IMR-90 (cell line): Measurements from ENCODE around the gene NHP2. TPM values are rescaled to one million over a fixed set of nuclear protein-coding genes. Genes with fewer than 3 reads are reported as not detected.

Experiments used
- ATAC-seq: fragments of 200-7000 bp; cut with Tn5 transposase; 2 replicates; pipeline ENCODE4 v1.9.1; 2020; ENCODE audit warnings: low read depth, mild to moderate bottlenecking, moderate library complexity
- BruUV-seq: library from RNA; stranded (reverse); fragments of 400-500 nt; replicated peaks from 2 replicates; lab custom pipeline; 2021; lab: Mats Ljungman, UMichigan
- CTCF ChIA-PET: fragments of 300-600 bp; formaldehyde crosslinking; extraction: SDS; loops from one replicate; lab custom pipeline; 2021; ENCODE audit warnings: antibody characterized with exemption; lab: Yijun Ruan, JAX
- POLR2A ChIA-PET: fragments of 300-600 bp; sonication (Branson Sonifier 250); formaldehyde crosslinking; loops from one replicate; lab custom pipeline; 2022; ENCODE audit warnings: antibody characterized with exemption; ENCODE audit not compliant: unreplicated experiment; lab: Charles Lee
- DNase-seq: peaks from one replicate; pipeline ENCODE4 v3.0.0; 2013
- H2AFZ ChIP-seq: replicated peaks from 2 replicates; pipeline ENCODE3; 2013; ENCODE audit warnings: low read length, mild to moderate bottlenecking; ENCODE audit not compliant: poor library complexity
- H2AK5ac ChIP-seq: 2 replicates; pipeline ENCODE4 v1.6.1; 2013; ENCODE audit warnings: low read depth, low read length, inconsistent platforms
- H2AK9ac ChIP-seq: replicated peaks from 2 replicates; pipeline ENCODE3; 2013; ENCODE audit warnings: mild to moderate bottlenecking, low read depth, low read length, moderate library complexity; ENCODE audit not compliant: poor library complexity
- H2BK120ac ChIP-seq: 2 replicates; pipeline ENCODE4 v1.6.1; 2013; ENCODE audit warnings: low read depth, low read length, inconsistent platforms
- H2BK15ac ChIP-seq: 3 replicates; pipeline ENCODE4 v1.6.1; 2013; ENCODE audit warnings: low read depth, low read length, inconsistent platforms
- H2BK20ac ChIP-seq: 2 replicates; pipeline ENCODE4 v1.6.1; 2013; ENCODE audit warnings: low read depth, mild to moderate bottlenecking, inconsistent platforms, low read length, moderate library complexity
- H2BK5ac ChIP-seq: 2 replicates; pipeline ENCODE4 v1.6.1; 2013; ENCODE audit warnings: mild to moderate bottlenecking, low read depth, low read length, inconsistent platforms; ENCODE audit not compliant: poor library complexity, severe bottlenecking
- H3K14ac ChIP-seq: replicated peaks from 2 replicates; pipeline ENCODE4 v1.6.1; 2013; ENCODE audit warnings: low read depth, low read length, inconsistent platforms
- H3K18ac ChIP-seq: 2 replicates; pipeline ENCODE4 v1.6.1; 2013; ENCODE audit warnings: low read depth, low read length, control low read depth
- H3K23ac ChIP-seq: 2 replicates; pipeline ENCODE4 v1.6.1; 2013; ENCODE audit warnings: low read depth, low read length, inconsistent platforms
- H3K27ac ChIP-seq: 2 replicates; pipeline ENCODE4 v1.5.1; 2013; ENCODE audit warnings: mild to moderate bottlenecking, control low read depth, low read length; ENCODE audit not compliant: insufficient read depth
- H3K27me3 ChIP-seq: 2 replicates; pipeline ENCODE4 v1.6.1; 2013; ENCODE audit warnings: low read length; ENCODE audit not compliant: control insufficient read depth, insufficient read depth
- H3K36me3 ChIP-seq: 2 replicates; pipeline ENCODE4 v1.6.1; 2013; ENCODE audit warnings: low read length, mixed read lengths; ENCODE audit not compliant: control insufficient read depth, insufficient read depth
- H3K4ac ChIP-seq: 2 replicates; pipeline ENCODE4 v1.6.1; 2013; ENCODE audit warnings: low read depth, low read length, inconsistent platforms
- H3K4me1 ChIP-seq: 2 replicates; pipeline ENCODE4 v1.6.1; 2013; ENCODE audit warnings: low read length, mixed read lengths; ENCODE audit not compliant: control insufficient read depth, insufficient read depth
- H3K4me2 ChIP-seq: 2 replicates; pipeline ENCODE4 v1.6.1; 2013; ENCODE audit warnings: low read depth, mild to moderate bottlenecking, control low read depth, low read length, moderate library complexity
- H3K4me3 ChIP-seq: 2 replicates; pipeline ENCODE4 v1.5.1; 2013; ENCODE audit warnings: low read depth, mild to moderate bottlenecking, control low read depth, low read length, moderate library complexity; ENCODE audit not compliant: insufficient read depth
- H3K56ac ChIP-seq: 2 replicates; pipeline ENCODE4 v1.6.1; 2013; ENCODE audit warnings: low read length, inconsistent platforms; ENCODE audit not compliant: insufficient read depth; ENCODE audit errors: extremely low read depth
- H3K79me1 ChIP-seq, 2 experiments: 2 replicates each; pipeline ENCODE4 v1.6.1; 2013; ENCODE audit warnings: low read length in 2 of 2, inconsistent platforms in 1 of 2, low read depth in 1 of 2
- H3K9ac ChIP-seq: 2 replicates; pipeline ENCODE4 v1.6.1; 2013; ENCODE audit warnings: low read depth, low read length, control low read depth
- H3K9me1 ChIP-seq: 2 replicates; pipeline ENCODE4 v1.6.1; 2013; ENCODE audit warnings: low read length, inconsistent platforms; ENCODE audit not compliant: insufficient read depth
- H3K9me3 ChIP-seq: 2 replicates; pipeline ENCODE4 v1.6.1; 2013; ENCODE audit warnings: low read length; ENCODE audit not compliant: control insufficient read depth, insufficient read depth
- H4K20me1 ChIP-seq: 2 replicates; pipeline ENCODE4 v1.6.1; 2013; ENCODE audit warnings: low read length, inconsistent platforms; ENCODE audit not compliant: insufficient read depth
- H4K5ac ChIP-seq: 2 replicates; pipeline ENCODE4 v1.6.1; 2013; ENCODE audit warnings: mild to moderate bottlenecking, low read depth, low read length, control low read depth
- H4K8ac ChIP-seq, 2 experiments: 2 replicates each; pipeline ENCODE4 v1.6.1; 2013; ENCODE audit warnings: low read depth in 2 of 2, low read length in 2 of 2, control low read depth in 1 of 2, inconsistent platforms in 1 of 2
- H4K91ac ChIP-seq: 2 replicates; pipeline ENCODE4 v1.6.1; 2013; ENCODE audit warnings: low read depth, low read length, inconsistent platforms; ENCODE audit not compliant: insufficient read depth
- BHLHE40 ChIP-seq: fragments of 150-350 bp; IDR thresholded peaks from 2 replicates; pipeline ENCODE4 v1.6.1; 2016; ENCODE audit warnings: mild to moderate bottlenecking, low read depth, low read length
- CEBPB ChIP-seq: IDR thresholded peaks from 2 replicates; pipeline ENCODE4 v1.6.1; 2012; ENCODE audit warnings: low read depth, low read length, improper control_type of control experiment
- CHD1 ChIP-seq: IDR thresholded peaks from 2 replicates; pipeline ENCODE4 v1.6.1; 2012; ENCODE audit warnings: low read depth, low read length, improper control_type of control experiment
- CTCF ChIP-seq: conservative IDR thresholded peaks from 2 replicates; pipeline ENCODE4 v1.5.1; 2012; ENCODE audit warnings: mild to moderate bottlenecking, low read depth, low read length, improper control_type of control experiment
- ELK1 ChIP-seq: fragments of 150-350 bp; IDR thresholded peaks from 2 replicates; pipeline ENCODE4 v1.6.1; 2016; ENCODE audit warnings: low read depth, mild to moderate bottlenecking, low read length, moderate library complexity, borderline replicate concordance
- FOS ChIP-seq: fragments of 150-350 bp; IDR thresholded peaks from 2 replicates; pipeline ENCODE4 v1.6.1; 2016; ENCODE audit warnings: low read depth, low read length
- MAFK ChIP-seq: IDR thresholded peaks from 2 replicates; pipeline ENCODE4 v1.6.1; 2012; ENCODE audit warnings: low read depth, low read length, improper control_type of control experiment
- MAZ ChIP-seq: IDR thresholded peaks from 2 replicates; pipeline ENCODE4 v1.6.1; 2012; ENCODE audit warnings: low read depth, mild to moderate bottlenecking, low read length, improper control_type of control experiment, moderate library complexity, borderline replicate concordance
- MXI1 ChIP-seq: IDR thresholded peaks from 2 replicates; pipeline ENCODE4 v1.6.1; 2012; ENCODE audit warnings: low read depth, mild to moderate bottlenecking, low read length, moderate library complexity, borderline replicate concordance
- NFE2L2 ChIP-seq: fragments of 150-350 bp; IDR thresholded peaks from 2 replicates; pipeline ENCODE4 v1.6.1; 2016; ENCODE audit warnings: low read depth, mild to moderate bottlenecking, low read length
- POLR2A ChIP-seq: IDR thresholded peaks from 2 replicates; pipeline ENCODE4 v1.6.1; 2012; ENCODE audit warnings: mild to moderate bottlenecking, low read depth, low read length
- RAD21 ChIP-seq: IDR thresholded peaks from 2 replicates; pipeline ENCODE4 v1.6.1; 2012; ENCODE audit warnings: low read length, improper control_type of control experiment
- RCOR1 ChIP-seq: IDR thresholded peaks from 2 replicates; pipeline ENCODE4 v1.6.1; 2012; ENCODE audit warnings: mild to moderate bottlenecking, low read length, improper control_type of control experiment; ENCODE audit not compliant: insufficient replicate concordance
- RFX5 ChIP-seq: IDR thresholded peaks from 2 replicates; pipeline ENCODE4 v1.8.0; 2012; ENCODE audit warnings: low read depth, mild to moderate bottlenecking, low read length, moderate library complexity
- SMC3 ChIP-seq: fragments of 150-350 bp; IDR thresholded peaks from 2 replicates; pipeline ENCODE4 v1.6.1; 2016; ENCODE audit warnings: low read depth, mild to moderate bottlenecking, antibody characterized with exemption, low read length, moderate library complexity
- USF2 ChIP-seq: fragments of 150-350 bp; IDR thresholded peaks from 2 replicates; pipeline ENCODE4 v1.6.1; 2017; ENCODE audit warnings: mild to moderate bottlenecking, antibody characterized with exemption, low read length, low read depth
- WGBS, 2 experiments: methylation state at CpG; one replicate each; pipeline versions ENCODE4 v1.1.5 to v1.1.7; 2013; ENCODE audit warnings: missing lambda C conversion rate in 2 of 2; ENCODE audit not compliant: insufficient read length in 1 of 2; ENCODE audit errors: extremely low coverage in 2 of 2; 5-methylcytosine and 5-hydroxymethylcytosine counted together
- dilution Hi-C: fragments of 300-500 bp; cut with HindIII; formaldehyde crosslinking; loops from one replicate; pipeline ENCODE4 v1.14.3; 2018; ENCODE audit warnings: low sequenced_read_pairs; ENCODE audit not compliant: unreplicated experiment
- in situ Hi-C: fragments of 300-500 bp; cut with MboI; formaldehyde crosslinking; loops from 3 replicates; pipeline ENCODE4 v1.14.3; 2019; ENCODE audit warnings: low sequenced_read_pairs, inconsistent platforms, mixed read lengths
- intact Hi-C: fragments of 100-400 bp; cut with micrococcal nuclease; formaldehyde crosslinking; loops from 2 replicates; pipeline ENCODE4 v1.10.0; 2022
- polyA plus RNA-seq, 3 experiments: library from polyadenylated mRNA; depleted of rRNA; stranded (reverse); fragments of >200 nt; gene quantifications; 2 replicates each; pipeline ENCODE4 v1.2.3, GENCODE V29; 2012; ENCODE audit warnings: low replicate concordance in 1 of 3
- total RNA-seq: library from RNA; depleted of rRNA; stranded (reverse); fragments of >200 nt; gene quantifications from 2 replicates; pipeline ENCODE4 v1.2.3, GENCODE V29; 2012

The NHP2 gene
- total and polyA plus RNA-seq, 2 of the 4 experiments (the other 2 are of a cell fraction), result 180 to 278 TPM

- Histone ChIP-seq H4K5ac (no peak overlapping the region), H3K4me2 (no peak overlapping the region), H4K91ac (no peak overlapping the region), H2BK5ac (no peak overlapping the region), H3K4me3 (no peak overlapping the region), H2AK5ac (no peak overlapping the region), H3K9me1 (peaks cover 4% of the 10 kb centered on the region; the same call in 1 of the 2 replicates), H3K36me3 (peaks cover 47% of the 10 kb centered on the region), H2BK15ac (no peak overlapping the region), H4K20me1 (peaks cover 10% of the 10 kb centered on the region; the same call in 1 of the 2 replicates), H3K27me3 (no peaks in the 10 kb centered on the region), H3K14ac (no peak overlapping the region), H3K9ac (no peak overlapping the region), H3K4ac (no peak overlapping the region), H3K18ac (no peak overlapping the region), H2BK20ac (no peak overlapping the region), H4K8ac (no peak overlapping the region), H2AFZ (no peak overlapping the region), H3K4me1 (peaks cover 7% of the 10 kb centered on the region), H3K23ac (no peak overlapping the region), H3K27ac (no peak overlapping the region), H2BK120ac (no peak overlapping the region), H3K9me3 (no peaks in the 10 kb centered on the region), H3K79me1 (peaks cover 17 to 28% of the 10 kb centered on the region in 2 experiments), H2AK9ac (no peak overlapping the region), H3K56ac (no peak overlapping the region)
- no TSS peak for BruUV-seq
- intact Hi-C loops, result no loop called here
- no peak for TF ChIP-seq SMC3
- no peak for TF ChIP-seq MXI1
- no peak for TF ChIP-seq ELK1
- TF ChIP-seq RCOR1, result no peak
- no peak for TF ChIP-seq BHLHE40
- no peak for TF ChIP-seq CHD1
- TF ChIP-seq MAZ, result no peak
- no peak for TF ChIP-seq RAD21
- TF ChIP-seq FOS, result no peak
- no peak for TF ChIP-seq RFX5
- no peak for TF ChIP-seq CTCF
- TF ChIP-seq POLR2A, result no peak
- TF ChIP-seq NFE2L2, result no peak
- TF ChIP-seq MAFK, result no peak
- TF ChIP-seq CEBPB, result no peak
- TF ChIP-seq USF2, result no peak
- ATAC-seq (no peak), DNase-seq (peak; percentile 19)
- ChIA-PET POLR2A (no interaction called here), CTCF (no interaction called here)
- dilution Hi-C loops, result no loop called here
- in situ Hi-C loops, result loop anchor here (5.0 kb wide), 1 partner anchor 72 kb away; no protein-coding TSS in a partner anchor
- WGBS, 2 experiments, result no CpG with 5 or more reads among the region's 11 CpGs
Measured at GRCh38 chr5:178149199-178149932, 4.3 kb downstream of the NHP2 start.
